GM12878 (cell line): ENCODE data around the gene MTHFD1L. TPM values are rescaled to one million over a fixed set of nuclear protein-coding genes. Genes with fewer than 3 reads are reported as not detected.
A peak's percentile ranks its signal among the peaks of the same experiment; 100 is the strongest.

ENCODE experiments used
- ATAC-seq: fragments of 200-7000 bp; cut with Tn5 transposase; 3 replicates; pipeline ENCODE4 v1.9.1; 2020; ENCODE audit warnings: mild to moderate bottlenecking, moderate library complexity
- BruUV-seq: library from RNA; stranded (reverse); fragments of 400-500 nt; replicated peaks from 2 replicates; lab custom pipeline; 2021; lab: Mats Ljungman, UMichigan
- CTCF ChIA-PET: fragments of 300-600 bp; sonication (Branson Sonifier 250); formaldehyde crosslinking; extraction: SDS; loops from one replicate; lab custom pipeline; 2021; ENCODE audit warnings: inconsistent platforms; lab: Yijun Ruan, JAX
- POLR2A ChIA-PET: fragments of 350-600 bp; formaldehyde crosslinking; extraction: SDS; loops from one replicate; lab custom pipeline; 2021; ENCODE audit warnings: inconsistent platforms; lab: Charles Lee
- RAD21 ChIA-PET: fragments of 300-600 bp; sonication (Branson Sonifier 250); formaldehyde crosslinking; loops from one replicate; lab custom pipeline; 2023; ENCODE audit warnings: antibody characterized with exemption; ENCODE audit not compliant: unreplicated experiment; lab: Charles Lee
- SMC1A ChIA-PET: fragments of 300-600 bp; sonication (Branson Sonifier 250); formaldehyde crosslinking; loops from one replicate; lab custom pipeline; 2023; ENCODE audit not compliant: unreplicated experiment, uncharacterized antibody; lab: Charles Lee
- DNase-seq: peaks from one replicate; pipeline ENCODE4 v3.0.0-alpha.2; 2011; ENCODE audit warnings: low read depth, low spot score
- FAIRE-seq: peaks from 3 replicates; lab custom pipeline; 2011; peaks lifted over from hg19 to GRCh38; lab: Jason Lieb, UNC
- H2AFZ ChIP-seq: 2 replicates; pipeline ENCODE4 v1.6.0; 2011; ENCODE audit warnings: low read depth, low read length, control low read depth; ENCODE audit not compliant: control insufficient read depth
- H3K27ac ChIP-seq: 2 replicates; pipeline ENCODE4 v1.5.1; 2011; ENCODE audit warnings: control low read depth; ENCODE audit not compliant: control insufficient read depth, insufficient read depth
- H3K27me3 ChIP-seq, 2 experiments: replicated peaks in 1 of 2; 2 replicates each; pipeline versions ENCODE4 v1.6.0 to v1.6.1; 2011; ENCODE audit warnings: low read length in 1 of 2; ENCODE audit not compliant: control insufficient read depth in 2 of 2, insufficient read depth in 2 of 2
- H3K36me3 ChIP-seq, 2 experiments: 2 replicates each; pipeline ENCODE4 v1.5.1; 2011; ENCODE audit warnings: low read length in 1 of 2; ENCODE audit not compliant: control insufficient read depth in 2 of 2, insufficient read depth in 2 of 2
- H3K4me1 ChIP-seq: 2 replicates; pipeline ENCODE4 v1.6.1; 2011; ENCODE audit warnings: mild to moderate bottlenecking, low read length, moderate library complexity, mixed read lengths; ENCODE audit not compliant: control insufficient read depth, insufficient read depth
- H3K4me2 ChIP-seq: 2 replicates; pipeline ENCODE4 v1.6.0; 2011; ENCODE audit warnings: control low read depth; ENCODE audit not compliant: control insufficient read depth, insufficient read depth
- H3K4me3 ChIP-seq: fragments of 200-600 bp; sonication (generic); 2 replicates; pipeline ENCODE4 v1.5.1; 2016
- H3K79me2 ChIP-seq: 2 replicates; pipeline ENCODE4 v1.6.0; 2011; ENCODE audit warnings: low read length; ENCODE audit not compliant: control insufficient read depth, insufficient read depth
- H3K9ac ChIP-seq: 2 replicates; pipeline ENCODE4 v1.8.0; 2011; ENCODE audit warnings: low read length, control low read depth, mixed read lengths; ENCODE audit not compliant: control insufficient read depth, insufficient read depth
- H3K9me3 ChIP-seq: replicated peaks from 3 replicates; pipeline ENCODE4 v1.5.1; 2011; ENCODE audit warnings: mild to moderate bottlenecking, low read length; ENCODE audit not compliant: control insufficient read depth, insufficient read depth
- H4K20me1 ChIP-seq: 2 replicates; pipeline ENCODE4 v1.6.0; 2011; ENCODE audit not compliant: control insufficient read depth, insufficient read depth
- CBX3 ChIP-seq: fragments of 200-600 bp; sonication (generic); IDR thresholded peaks from 2 replicates; pipeline ENCODE4 v1.6.1; 2016; ENCODE audit warnings: low read depth, borderline replicate concordance
- CTCF ChIP-seq, 3 experiments: IDR thresholded peaks in 2 of 3; conservative IDR thresholded peaks in 1 of 3; 2 replicates each; pipeline ENCODE4 v1.5.1; 2011; ENCODE audit warnings: low read depth in 3 of 3, low read length in 3 of 3, mild to moderate bottlenecking in 3 of 3, control low read depth in 2 of 3, moderate library complexity in 2 of 3, inconsistent platforms in 1 of 3, mixed read lengths in 1 of 3; ENCODE audit not compliant: control insufficient read depth in 2 of 3, insufficient read depth in 1 of 3; ENCODE audit errors: extremely low read depth in 1 of 3
- RAD21 ChIP-seq: IDR thresholded peaks from 2 replicates; pipeline ENCODE4 v1.6.1; 2011; ENCODE audit warnings: mild to moderate bottlenecking, low read depth, low read length, moderate library complexity; ENCODE audit not compliant: insufficient read depth
- SMC3 ChIP-seq: IDR thresholded peaks from 2 replicates; pipeline ENCODE4 v1.6.1; 2011; ENCODE audit warnings: low read length, improper control_type of control experiment, borderline replicate concordance
- STAT1 ChIP-seq: fragments of 450-650 bp; conservative IDR thresholded peaks from 2 replicates; pipeline ENCODE4 v1.6.1; 2014; ENCODE audit warnings: antibody characterized with exemption, mild to moderate bottlenecking
- YY1 ChIP-seq: IDR thresholded peaks from 2 replicates; pipeline ENCODE4 v1.6.1; 2011; ENCODE audit warnings: low read depth, mild to moderate bottlenecking, low read length
- ZNF592 ChIP-seq: fragments of 450-650 bp; IDR thresholded peaks from 2 replicates; pipeline ENCODE4 v1.6.1; 2017; ENCODE audit warnings: mild to moderate bottlenecking, moderate library complexity
- WGBS: methylation state at CpG from one replicate; pipeline ENCODE4 v1.1.6; 2016; ENCODE audit warnings: low lambda C conversion rate; ENCODE audit not compliant: insufficient replicate concordance, insufficient coverage; ENCODE audit errors: missing lambda C conversion rate; 5-methylcytosine and 5-hydroxymethylcytosine counted together
- in situ Hi-C: fragments of 300-500 bp; cut with MboI; formaldehyde crosslinking; loops from 9 replicates; pipeline ENCODE4 v1.14.3; 2018; ENCODE audit warnings: mixed read lengths
- intact Hi-C: fragments of 100-400 bp; cut with micrococcal nuclease; formaldehyde crosslinking; loops from one replicate; pipeline ENCODE4 v1.14.2; 2022; ENCODE audit not compliant: unreplicated experiment
- polyA plus RNA-seq, 11 experiments: library from polyadenylated mRNA; depleted of rRNA in 4 of 11; unstranded in 6 of 11; stranded (reverse) in 5 of 11; fragments of >200 nt; fragmentation: Nextera tagmentation in 4 of 11; fragmentation: Illumina TruSeq in 1 of 11; extraction: Ambion mirVana in 4 of 11; extraction: Trizol in 1 of 11; gene quantifications; 1 replicate in 1 of 11; 2 replicates in 10 of 11; pipeline versions ENCODE4 v1.2.1 to v1.2.3, GENCODE V29; 2011 to 2016; ENCODE audit warnings: inconsistent platforms in 2 of 11, missing spikeins in 2 of 11, low read depth in 1 of 11
- total RNA-seq, 4 experiments: library from RNA; depleted of rRNA in 3 of 4; stranded (reverse); fragments of >200 nt in 3 of 4; fragmentation: Illumina TruSeq in 1 of 4; extraction: Trizol in 1 of 4; gene quantifications; 2 replicates each; pipeline versions ENCODE4 v1.2.1 to v1.2.3, GENCODE V29; 2013 to 2021

The MTHFD1L gene
- total and polyA plus RNA-seq, 10 of the 15 experiments (the other 5 are each of a cell fraction or from before 2014, with no cell fraction given): 11.7 to 75.5 (median 28.8) TPM

GRCh38 chr6:151014404-151015100 is 149.1 kb downstream of the MTHFD1L start:
- peak; percentile 77 for TF ChIP-seq SMC3
- peak; percentile 90 for TF ChIP-seq RAD21
- TF ChIP-seq ZNF592: 0 out of 2 replicates have a peak, but pooled peaks have one; percentile 30
- no peak for TF ChIP-seq CBX3
- TF ChIP-seq STAT1: no peak
- peak; percentile 95 to 97 (median 97) for TF ChIP-seq CTCF (IDR thresholded peaks at IDR 0.05 in 2 of 3, conservative IDR thresholded peaks at IDR 0.05 in 1 of 3; ENCODE audit: control insufficient read depth in 2 of 3, extremely low read depth in 1 of 3, insufficient read depth in 1 of 3, low read depth in 3 of 3, low read length in 3 of 3)
- TF ChIP-seq YY1: peak; percentile 48; the same call in 1 of the 2 replicates
- H3K79me2 ChIP-seq: no peaks in the 10 kb centered on the region
- H3K27me3 ChIP-seq: no peaks in the 10 kb centered on the region
- no peaks in the 10 kb centered on the region for H3K4me1 ChIP-seq
- CTCF ChIA-PET: interaction anchor here (0.6 to 4.8 kb wide), 47 partner anchors 9 to 1324 kb away, joined by 3 to 259 read pairs (median 4); no protein-coding TSS in a partner anchor
- H3K9ac ChIP-seq: no peak overlapping the region
- FAIRE-seq (peak; percentile 87), ATAC-seq (peak; percentile 86), DNase-seq (no peak)
- in situ Hi-C loops: loop anchor here (5.0 kb wide), 1 partner anchor 308 kb away; no protein-coding TSS in a partner anchor
- H3K4me3 ChIP-seq: no peak overlapping the region
- BruUV-seq: TSS peak; percentile 39
- intact Hi-C loops: loop anchor here (1.0 to 5.0 kb wide), 2 partner anchors 122 to 310 kb away; no protein-coding TSS in a partner anchor
- no peaks in the 10 kb centered on the region for H4K20me1 ChIP-seq
- no peak overlapping the region for H3K27ac ChIP-seq
- SMC1A ChIA-PET: interaction anchor here (0.6 to 7.3 kb wide), 16 partner anchors 8 to 321 kb away, joined by 3 to 128 read pairs (median 3); no protein-coding TSS in a partner anchor
- RAD21 ChIA-PET: interaction anchor here (0.6 to 4.8 kb wide), 14 partner anchors 10 to 459 kb away, joined by 3 to 83 read pairs (median 4); no protein-coding TSS in a partner anchor
- no peak overlapping the region for H2AFZ ChIP-seq
- no peak overlapping the region for H3K4me2 ChIP-seq
- POLR2A ChIA-PET: no interaction called here
- WGBS: 60% methylated on average over 6 of the region's 6 CpGs
- no peaks in the 10 kb centered on the region for H3K9me3 ChIP-seq
- peaks cover 4 to 24% of the 10 kb centered on the region in 2 experiments for H3K36me3 ChIP-seq
